22Rv1 (cell line): ENCODE measurements around the gene SERPIND1.

ENCODE experiments used
- ZFX ChIP-seq: fragments of 450-650 bp; IDR thresholded peaks from 2 replicates; pipeline ENCODE4 v1.6.1; 2017; ENCODE audit warnings: antibody characterized with exemption, borderline replicate concordance
- TF ChIP-seq, protein P1 (sequence below): fragments of 450-650 bp; IDR thresholded peaks from 2 replicates; pipeline ENCODE4 v1.5.1; 2017; ENCODE audit warnings: mild to moderate bottlenecking

DNA sequence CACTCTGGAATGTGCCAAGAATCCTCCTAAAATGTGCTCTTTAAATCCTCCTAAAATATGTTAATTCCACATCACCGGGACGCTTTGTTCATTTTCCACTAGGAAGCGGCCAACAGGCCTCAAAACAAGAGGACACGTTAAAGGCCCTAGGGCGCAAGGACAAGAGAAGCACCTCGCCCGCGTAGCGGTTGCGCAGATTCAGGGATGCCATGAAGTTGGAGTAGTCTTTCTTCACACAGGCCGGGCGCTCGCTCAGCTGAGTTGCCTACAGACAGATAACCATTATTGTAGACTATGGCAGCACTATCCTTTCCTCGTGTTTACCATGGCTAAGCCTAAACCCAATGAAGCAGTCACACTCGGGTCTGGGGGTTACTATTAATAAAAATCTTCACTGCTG lies 29.5 kb upstream of the SERPIND1 start:
- TF ChIP-seq, protein P1, sequence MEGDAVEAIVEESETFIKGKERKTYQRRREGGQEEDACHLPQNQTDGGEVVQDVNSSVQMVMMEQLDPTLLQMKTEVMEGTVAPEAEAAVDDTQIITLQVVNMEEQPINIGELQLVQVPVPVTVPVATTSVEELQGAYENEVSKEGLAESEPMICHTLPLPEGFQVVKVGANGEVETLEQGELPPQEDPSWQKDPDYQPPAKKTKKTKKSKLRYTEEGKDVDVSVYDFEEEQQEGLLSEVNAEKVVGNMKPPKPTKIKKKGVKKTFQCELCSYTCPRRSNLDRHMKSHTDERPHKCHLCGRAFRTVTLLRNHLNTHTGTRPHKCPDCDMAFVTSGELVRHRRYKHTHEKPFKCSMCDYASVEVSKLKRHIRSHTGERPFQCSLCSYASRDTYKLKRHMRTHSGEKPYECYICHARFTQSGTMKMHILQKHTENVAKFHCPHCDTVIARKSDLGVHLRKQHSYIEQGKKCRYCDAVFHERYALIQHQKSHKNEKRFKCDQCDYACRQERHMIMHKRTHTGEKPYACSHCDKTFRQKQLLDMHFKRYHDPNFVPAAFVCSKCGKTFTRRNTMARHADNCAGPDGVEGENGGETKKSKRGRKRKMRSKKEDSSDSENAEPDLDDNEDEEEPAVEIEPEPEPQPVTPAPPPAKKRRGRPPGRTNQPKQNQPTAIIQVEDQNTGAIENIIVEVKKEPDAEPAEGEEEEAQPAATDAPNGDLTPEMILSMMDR, result no peak
- TF ChIP-seq ZFX, result no peak
